Limb (tissue), 2 donors: ENCODE data around the gene STAM2.

Source experiments
- DNase-seq, 2 donors: peaks; one replicate each; pipeline ENCODE4 v3.0.0-alpha.2; 2016; ENCODE audit errors: extremely low spot score in 2 of 2

The STAM2 gene

GRCh38 chr2:152072011-152072410, 103.6 kb downstream of the STAM2 start:
- DNase-seq, result no peak

GRCh38 chr2:152071518-152071917, 104.0 kb downstream of the STAM2 start:
- no peak for DNase-seq

DNA sequence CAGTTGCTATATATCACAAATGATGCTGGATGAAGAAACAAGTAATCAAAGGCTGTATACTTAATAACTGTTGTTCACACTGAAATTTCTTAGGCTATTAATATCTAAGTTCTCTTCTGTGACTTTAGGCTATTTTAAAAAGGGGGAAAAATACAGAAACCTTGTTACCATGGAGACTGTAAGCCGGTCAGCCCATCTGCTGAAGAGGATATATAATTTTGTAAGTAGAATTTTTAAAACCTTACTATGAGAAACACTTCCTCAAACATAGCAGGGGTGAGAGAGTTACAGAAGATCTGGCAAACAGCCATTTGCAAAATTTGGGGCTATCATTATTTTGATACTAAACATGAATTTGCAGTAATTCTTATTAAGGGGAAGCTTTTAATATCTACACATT, 104.5 kb downstream of the STAM2 start:
- DNase-seq, result no peak

GRCh38 chr2:152068226-152068625, 107.3 kb downstream of the STAM2 start:
- DNase-seq, result no peak

GRCh38 chr2:152067823-152068222, 107.7 kb downstream of the STAM2 start:
- no peak for DNase-seq
